H1 (cell line): ENCODE measurements around the gene RBMS1. TPM values are rescaled to one million over a fixed set of nuclear protein-coding genes. Genes with fewer than 3 reads are reported as not detected.

Experiments
- CTCF ChIA-PET: fragments of 300-600 bp; sonication (Branson Sonifier 250); formaldehyde crosslinking; loops from one replicate; lab custom pipeline; 2021; ENCODE audit not compliant: partially characterized antibody; lab: Charles Lee
- POLR2A ChIA-PET: fragments of 300-600 bp; sonication (Branson Sonifier 250); formaldehyde crosslinking; loops from one replicate; lab custom pipeline; 2021; ENCODE audit warnings: inconsistent platforms; ENCODE audit not compliant: partially characterized antibody; lab: Charles Lee
- DNase-seq, 2 experiments: peaks; one replicate each; pipeline versions ENCODE4 v3.0.0 to v3.0.0-alpha.2; 2010 to 2022; ENCODE audit warnings: low spot score in 2 of 2, low read depth in 1 of 2, mixed read lengths in 1 of 2
- FAIRE-seq: peaks from 2 replicates; lab custom pipeline; 2011; peaks lifted over from hg19 to GRCh38; lab: Jason Lieb, UNC
- H2AFZ ChIP-seq: 2 replicates; pipeline ENCODE4 v1.8.1; 2012; ENCODE audit warnings: low read length, inconsistent platforms
- H2AK5ac ChIP-seq: 2 replicates; pipeline ENCODE4 v1.6.1; 2013; ENCODE audit warnings: low read depth, low read length
- H2BK120ac ChIP-seq: replicated peaks from 2 replicates; pipeline ENCODE3; 2013; ENCODE audit warnings: low read depth, low read length, inconsistent platforms
- H2BK12ac ChIP-seq: 2 replicates; pipeline ENCODE4 v1.6.1; 2013; ENCODE audit warnings: low read depth, low read length
- H2BK15ac ChIP-seq: 2 replicates; pipeline ENCODE4 v1.6.1; 2013; ENCODE audit warnings: low read length
- H2BK20ac ChIP-seq: 2 replicates; pipeline ENCODE4 v1.6.1; 2013; ENCODE audit warnings: low read length
- H2BK5ac ChIP-seq: 2 replicates; pipeline ENCODE4 v1.6.1; 2013; ENCODE audit warnings: low read depth, low read length
- H3K14ac ChIP-seq: 2 replicates; pipeline ENCODE4 v1.6.1; 2013; ENCODE audit warnings: inconsistent platforms; ENCODE audit not compliant: insufficient read length
- H3K18ac ChIP-seq: 2 replicates; pipeline ENCODE4 v1.6.1; 2013; ENCODE audit warnings: low read length; ENCODE audit errors: extremely low read depth
- H3K23ac ChIP-seq: 2 replicates; pipeline ENCODE4 v1.6.1; 2013; ENCODE audit warnings: inconsistent platforms; ENCODE audit not compliant: insufficient read length
- H3K23me2 ChIP-seq: 2 replicates; pipeline ENCODE4 v1.6.1; 2013; ENCODE audit warnings: low read depth, low read length
- H3K27ac ChIP-seq: 2 replicates; pipeline ENCODE4 v1.6.1; 2011; ENCODE audit warnings: low read depth, low read length, inconsistent platforms
- H3K27me3 ChIP-seq, 4 experiments: replicated peaks in 1 of 4; 1 replicate in 1 of 4; 2 replicates in 3 of 4; pipeline versions ENCODE4 v1.6.1 to v1.8.1; 2011 to 2013; ENCODE audit warnings: low read length in 3 of 4, mild to moderate bottlenecking in 3 of 4, inconsistent platforms in 2 of 4, mixed read lengths in 2 of 4, moderate library complexity in 1 of 4; ENCODE audit not compliant: control insufficient read depth in 3 of 4, insufficient read depth in 3 of 4; ENCODE audit errors: extremely low read depth in 1 of 4
- H3K36me3 ChIP-seq, 4 experiments: 2 replicates each; pipeline versions ENCODE4 v1.6.1 to v1.8.1; 2011 to 2013; ENCODE audit warnings: mild to moderate bottlenecking in 4 of 4, low read length in 3 of 4, moderate library complexity in 2 of 4, control low read depth in 1 of 4, inconsistent platforms in 1 of 4; ENCODE audit not compliant: insufficient read depth in 4 of 4, control insufficient read depth in 2 of 4
- H3K4ac ChIP-seq: replicated peaks from 2 replicates; pipeline ENCODE3; 2013; ENCODE audit warnings: low read length, low read depth, mixed read lengths, inconsistent platforms; ENCODE audit not compliant: insufficient read length
- H3K4me1 ChIP-seq, 4 experiments: replicated peaks in 1 of 4; 1 replicate in 1 of 4; 2 replicates in 3 of 4; pipeline versions ENCODE4 v1.6.1 to v1.8.1; 2011 to 2013; ENCODE audit warnings: low read length in 3 of 4, inconsistent platforms in 2 of 4, mixed read lengths in 1 of 4; ENCODE audit not compliant: insufficient read depth in 4 of 4, control insufficient read depth in 3 of 4
- H3K4me2 ChIP-seq, 2 experiments: 2 replicates each; pipeline versions ENCODE4 v1.6.1 to v1.8.1; 2011 to 2013; ENCODE audit warnings: low read depth in 2 of 2, low read length in 2 of 2, control low read depth in 1 of 2, inconsistent platforms in 1 of 2, mild to moderate bottlenecking in 1 of 2; ENCODE audit not compliant: insufficient read depth in 1 of 2
- H3K4me3 ChIP-seq, 4 experiments: fragments of 200-600, 300-600 bp in 1 of 4; sonication (generic), shearing (Covaris generic), sonication (Bioruptor Twin) in 1 of 4; 2 replicates each; pipeline versions ENCODE4 v1.5.1 to v1.8.1; 2011 to 2016; ENCODE audit warnings: low read length in 4 of 4, low read depth in 3 of 4, control low read depth in 2 of 4, inconsistent platforms in 2 of 4, mild to moderate bottlenecking in 2 of 4, mixed read lengths in 1 of 4, moderate library complexity in 1 of 4; ENCODE audit not compliant: insufficient read depth in 2 of 4; ENCODE audit errors: extremely low read depth in 1 of 4
- H3K56ac ChIP-seq: replicated peaks from 2 replicates; pipeline ENCODE3; 2013; ENCODE audit warnings: low read depth, mild to moderate bottlenecking, mixed read lengths, low read length, inconsistent platforms; ENCODE audit not compliant: insufficient read length
- H3K79me1 ChIP-seq: 2 replicates; pipeline ENCODE4 v1.6.1; 2013; ENCODE audit warnings: low read depth, low read length, control low read depth
- H3K79me2 ChIP-seq, 2 experiments: 2 replicates each; pipeline versions ENCODE4 v1.6.1 to v1.8.1; 2012 to 2013; ENCODE audit warnings: low read length in 2 of 2, mild to moderate bottlenecking in 2 of 2, inconsistent platforms in 1 of 2; ENCODE audit not compliant: insufficient read depth in 2 of 2, control insufficient read depth in 1 of 2
- H3K9ac ChIP-seq, 4 experiments: replicated peaks in 1 of 4; 1 replicate in 1 of 4; 2 replicates in 3 of 4; pipeline versions ENCODE4 v1.6.1 to v1.8.1; 2011 to 2013; ENCODE audit warnings: low read depth in 3 of 4, low read length in 3 of 4, control low read depth in 2 of 4, mild to moderate bottlenecking in 2 of 4, moderate library complexity in 2 of 4, inconsistent platforms in 1 of 4; ENCODE audit errors: extremely low read depth in 1 of 4
- H3K9me3 ChIP-seq, 2 experiments: 2 replicates each; pipeline versions ENCODE4 v1.6.1 to v1.8.1; 2012 to 2013; ENCODE audit warnings: mild to moderate bottlenecking in 2 of 2, moderate library complexity in 2 of 2, control low read depth in 1 of 2, inconsistent platforms in 1 of 2, low read depth in 1 of 2, low read length in 1 of 2, mixed read lengths in 1 of 2; ENCODE audit not compliant: insufficient read depth in 2 of 2
- H4K20me1 ChIP-seq, 2 experiments: replicated peaks in 1 of 2; 2 replicates each; pipeline versions ENCODE3 to v1.8.1; 2011 to 2013; ENCODE audit warnings: inconsistent platforms in 2 of 2, low read length in 2 of 2, mild to moderate bottlenecking in 1 of 2; ENCODE audit not compliant: insufficient read depth in 2 of 2, control insufficient read depth in 1 of 2
- H4K5ac ChIP-seq: 2 replicates; pipeline ENCODE4 v1.6.1; 2013; ENCODE audit warnings: low read length, low read depth, mixed read lengths, inconsistent platforms; ENCODE audit not compliant: insufficient read length
- H4K8ac ChIP-seq: 2 replicates; pipeline ENCODE4 v1.8.0; 2013; ENCODE audit warnings: mild to moderate bottlenecking, moderate library complexity, low read length, inconsistent platforms; ENCODE audit not compliant: insufficient read depth; ENCODE audit errors: extremely low read depth
- H4K91ac ChIP-seq: replicated peaks from 2 replicates; pipeline ENCODE3; 2013; ENCODE audit warnings: low read length, mixed read lengths, inconsistent platforms; ENCODE audit not compliant: insufficient read length
- BCL11A ChIP-seq, 2 experiments: IDR thresholded peaks; one replicate each; pipeline ENCODE4 v1.6.1; 2011; ENCODE audit warnings: low read depth in 2 of 2, low read length in 2 of 2, mild to moderate bottlenecking in 2 of 2
- CHD2 ChIP-seq: IDR thresholded peaks from 2 replicates; pipeline ENCODE4 v1.6.1; 2012; ENCODE audit warnings: low read length, improper control_type of control experiment
- CTBP2 ChIP-seq: IDR thresholded peaks from 2 replicates; pipeline ENCODE4 v1.7.0; 2011; ENCODE audit warnings: borderline replicate concordance, mild to moderate bottlenecking, moderate library complexity, mixed read lengths, low read length; ENCODE audit not compliant: insufficient read depth, insufficient read length
- EGR1 ChIP-seq: IDR thresholded peaks from 2 replicates; pipeline ENCODE4 v1.6.1; 2011; ENCODE audit warnings: low read depth, low read length, borderline replicate concordance
- EP300 ChIP-seq, 2 experiments: IDR thresholded peaks; 1 replicate in 1 of 2; 2 replicates in 1 of 2; pipeline ENCODE4 v1.6.1; 2011 to 2012; ENCODE audit warnings: low read depth in 2 of 2, low read length in 2 of 2, mild to moderate bottlenecking in 2 of 2, borderline replicate concordance in 1 of 2, inconsistent platforms in 1 of 2, moderate library complexity in 1 of 2
- GTF2F1 ChIP-seq: IDR thresholded peaks from 2 replicates; pipeline ENCODE4 v1.6.1; 2012; ENCODE audit warnings: low read depth, low read length, improper control_type of control experiment, borderline replicate concordance
- KDM1A ChIP-seq: fragments of 200-600, 300-600 bp; sonication (generic); IDR thresholded peaks from 2 replicates; pipeline ENCODE4 v1.7.1; 2016; ENCODE audit warnings: mild to moderate bottlenecking, low read length, borderline replicate concordance
- KDM4A ChIP-seq: IDR thresholded peaks from one replicate; pipeline ENCODE4 v1.7.1; 2012; ENCODE audit warnings: low read depth, mild to moderate bottlenecking, moderate library complexity, low read length, inconsistent platforms; ENCODE audit not compliant: severe bottlenecking
- RNF2 ChIP-seq: fragments of 200-900, 300-1000 bp; sonication (generic); IDR thresholded peaks from 2 replicates; pipeline ENCODE4 v1.7.1; 2016; ENCODE audit warnings: borderline replicate concordance, low read depth, mild to moderate bottlenecking, antibody characterized with exemption, low read length; ENCODE audit not compliant: poor library complexity, severe bottlenecking; ENCODE audit errors: missing control alignments
- SAP30 ChIP-seq: fragments of 300-600 bp; sonication (generic); IDR thresholded peaks from 2 replicates; pipeline ENCODE4 v1.7.1; 2012; ENCODE audit warnings: low read length, moderate library complexity, mild to moderate bottlenecking, inconsistent platforms; ENCODE audit not compliant: insufficient read depth, insufficient replicate concordance
- SIX5 ChIP-seq: IDR thresholded peaks from 2 replicates; pipeline ENCODE4 v1.6.1; 2011; ENCODE audit warnings: mild to moderate bottlenecking, low read depth, low read length
- YY1 ChIP-seq: IDR thresholded peaks from 2 replicates; pipeline ENCODE4 v1.6.1; 2011; ENCODE audit warnings: low read depth, mild to moderate bottlenecking, low read length
- WGBS, 2 experiments: shearing (Covaris generic) in 1 of 2; methylation state at CpG; one replicate each; pipeline versions ENCODE4 v1.1.6 to v1.1.7; 2013 to 2015; ENCODE audit warnings: low lambda C conversion rate in 2 of 2, mixed read lengths in 2 of 2, inconsistent platforms in 1 of 2, low coverage in 1 of 2, missing lambda C conversion rate in 1 of 2; ENCODE audit not compliant: insufficient replicate concordance in 2 of 2, insufficient coverage in 1 of 2, insufficient read length in 1 of 2; ENCODE audit errors: extremely low coverage in 1 of 2, missing lambda C conversion rate in 1 of 2; 5-methylcytosine and 5-hydroxymethylcytosine counted together
- polyA plus RNA-seq, 7 experiments: library from polyadenylated mRNA; depleted of rRNA in 3 of 7; stranded (reverse) in 5 of 7; unstranded in 2 of 7; fragments of >200 nt in 5 of 7; fragments of 200-250 nt in 2 of 7; gene quantifications; 1 replicate in 5 of 7; 2 replicates in 1 of 7; 4 replicates in 1 of 7; pipeline versions ENCODE4 v1.2.1 to v1.2.3, GENCODE V29; 2011 to 2013; ENCODE audit warnings: missing spikeins in 2 of 7, mixed read lengths in 2 of 7
- total RNA-seq: library from RNA; stranded (reverse); fragmentation: NEBNext Ultra II Directional; extraction: Animal tissue kit (Norgen Biotek cat#: 25700); gene quantifications from 2 replicates; pipeline ENCODE4 v1.2.1, GENCODE V29; 2021

RBMS1 gene
- total and polyA plus RNA-seq, 2 of the 8 experiments (the other 6 are each of a cell fraction or from before 2014, with no cell fraction given), result 53.7 to 60.0 TPM

- Histone ChIP-seq H3K79me1 (no peaks in the 10 kb centered on the region; the same call in 1 of the 2 replicates), H3K4me2 (no peak overlapping the region), H4K20me1 (no peaks in the 10 kb centered on the region), H3K56ac (no peak overlapping the region), H3K27ac (no peak overlapping the region), H3K4me1 (peaks cover 0 to 7% (median 5%) of the 10 kb centered on the region in 4 experiments; a peak in 5 of 7 replicates), H2BK5ac (no peak overlapping the region), H3K4me3 (no peak overlapping the region), H4K8ac (no peak overlapping the region), H3K27me3 (no peaks in the 10 kb centered on the region), H2BK15ac (no peak overlapping the region), H3K23me2 (no peaks in the 10 kb centered on the region), H3K36me3 (no peaks in the 10 kb centered on the region), H4K5ac (no peak overlapping the region), H4K91ac (no peak overlapping the region), H3K9ac (no peak overlapping the region), H3K79me2 (peaks cover 0 to 2% of the 10 kb centered on the region in 2 experiments; a peak in 1 of 4 replicates), H3K9me3 (no peaks in the 10 kb centered on the region), H2AK5ac (no peak overlapping the region), H3K14ac (no peak overlapping the region), H2AFZ (no peak overlapping the region), H2BK20ac (no peak overlapping the region), H3K18ac (no peak overlapping the region), H3K4ac (no peak overlapping the region), H3K23ac (no peak overlapping the region), H2BK120ac (no peak overlapping the region), H2BK12ac (no peak overlapping the region)
- WGBS, 2 experiments, result 93% methylated on average over 1 of the region's 1 CpG; no CpG with 5 or more reads in 1 of the 2 experiments
- POLR2A ChIA-PET, result no interaction called here
- DNase-seq (no peak), FAIRE-seq (no peak)
- TF ChIP-seq KDM1A (no peak), EP300 (IDR thresholded peaks at IDR 0.05; ENCODE audit: borderline replicate concordance in 1 of 2, low read depth in 2 of 2, low read length in 2 of 2) (no peak), RNF2 (no peak), SAP30 (no peak), CTBP2 (no peak), CHD2 (no peak), YY1 (no peak), EGR1 (no peak), SIX5 (no peak), GTF2F1 (no peak), BCL11A (IDR thresholded peaks at IDR 0.05; ENCODE audit: low read depth in 2 of 2, low read length in 2 of 2) (no peak), KDM4A (no peak)
- CTCF ChIA-PET, result no interaction called here
These were observed 74.8 kb downstream of the RBMS1 start for GRCh38 chr2:160418853-160419252.
